Measurements from ENCODE around the gene NFE2L2. TPM values are rescaled to one million over a fixed set of nuclear protein-coding genes. Genes with fewer than 3 reads are reported as not detected.

NFE2L2 gene
- total RNA-seq, 1 donor from 2014 or later = 83.3 TPM

DNA sequence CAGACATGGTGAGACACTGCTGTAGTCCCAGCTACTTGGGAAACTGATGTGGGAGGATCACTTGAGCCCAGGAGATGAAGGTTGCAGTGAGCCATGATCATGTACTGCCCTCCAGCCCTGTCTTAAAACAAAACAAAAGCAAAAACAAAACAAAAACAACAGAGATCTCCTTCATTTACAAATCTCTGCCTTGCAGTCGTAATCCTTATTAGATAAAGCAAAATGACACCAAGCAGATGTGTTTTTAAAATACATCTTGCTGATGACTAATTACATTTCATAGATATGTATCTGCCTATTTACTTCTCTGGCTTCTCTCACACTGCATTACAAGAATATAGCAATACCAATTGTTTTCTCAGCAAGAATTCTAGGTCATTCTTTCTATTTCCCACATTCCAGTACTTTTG is 22.8 kb downstream of the NFE2L2 start:
- no peaks in the 10 kb centered on the region for H3K36me3 ChIP-seq (ENCODE audit: insufficient read depth, low read length)
- no peak overlapping the region for H2AFZ ChIP-seq (ENCODE audit: low read depth, low read length)
- Mint-ChIP-seq H3K36me3 (ENCODE audit: low read depth, unreplicated experiment) (peaks cover 3% of the 10 kb centered on the region), H3K9me3 (ENCODE audit: unreplicated experiment) (no peaks in the 10 kb centered on the region), H3K4me3 (ENCODE audit: unreplicated experiment) (peak overlapping the region; percentile 61), H3K27ac (ENCODE audit: unreplicated experiment) (peak overlapping the region; percentile 98), H3K27me3 (ENCODE audit: low read depth, unreplicated experiment) (no peaks in the 10 kb centered on the region), H3K4me1 (ENCODE audit: low read depth, unreplicated experiment) (peaks cover 82% of the 10 kb centered on the region)
- H3K4me1 ChIP-seq (ENCODE audit: insufficient read depth, low read length) = peaks cover 61% of the 10 kb centered on the region
- peak overlapping the region; percentile 81 for H3K4me2 ChIP-seq (ENCODE audit: low read length)
- no peaks in the 10 kb centered on the region for H3K27me3 ChIP-seq (ENCODE audit: insufficient read depth, low read length)
- DNase-seq (ENCODE audit: low read depth) = peak; percentile 45
- no peaks in the 10 kb centered on the region for H3K9me3 ChIP-seq (ENCODE audit: insufficient read depth, low read depth, low read length)
- H4K20me1 ChIP-seq (ENCODE audit: insufficient read depth, low read length) = peaks cover 74% of the 10 kb centered on the region
- no peak for FAIRE-seq
- peaks cover 99% of the 10 kb centered on the region for H3K79me2 ChIP-seq (ENCODE audit: insufficient read depth, low read length)
- H3K9ac ChIP-seq (ENCODE audit: low read length) = peak overlapping the region; percentile 78
- peak overlapping the region; percentile 34 for H3K4me3 ChIP-seq (ENCODE audit: insufficient read depth, low read depth, low read length)
- TF ChIP-seq, protein P1, sequence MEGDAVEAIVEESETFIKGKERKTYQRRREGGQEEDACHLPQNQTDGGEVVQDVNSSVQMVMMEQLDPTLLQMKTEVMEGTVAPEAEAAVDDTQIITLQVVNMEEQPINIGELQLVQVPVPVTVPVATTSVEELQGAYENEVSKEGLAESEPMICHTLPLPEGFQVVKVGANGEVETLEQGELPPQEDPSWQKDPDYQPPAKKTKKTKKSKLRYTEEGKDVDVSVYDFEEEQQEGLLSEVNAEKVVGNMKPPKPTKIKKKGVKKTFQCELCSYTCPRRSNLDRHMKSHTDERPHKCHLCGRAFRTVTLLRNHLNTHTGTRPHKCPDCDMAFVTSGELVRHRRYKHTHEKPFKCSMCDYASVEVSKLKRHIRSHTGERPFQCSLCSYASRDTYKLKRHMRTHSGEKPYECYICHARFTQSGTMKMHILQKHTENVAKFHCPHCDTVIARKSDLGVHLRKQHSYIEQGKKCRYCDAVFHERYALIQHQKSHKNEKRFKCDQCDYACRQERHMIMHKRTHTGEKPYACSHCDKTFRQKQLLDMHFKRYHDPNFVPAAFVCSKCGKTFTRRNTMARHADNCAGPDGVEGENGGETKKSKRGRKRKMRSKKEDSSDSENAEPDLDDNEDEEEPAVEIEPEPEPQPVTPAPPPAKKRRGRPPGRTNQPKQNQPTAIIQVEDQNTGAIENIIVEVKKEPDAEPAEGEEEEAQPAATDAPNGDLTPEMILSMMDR (IDR thresholded peaks at IDR 0.05; ENCODE audit: insufficient read depth, low read depth, low read length) = no peak
- TF ChIP-seq EZH2 (IDR thresholded peaks at IDR 0.05; ENCODE audit: insufficient read depth, low read length) = no peak
- peak overlapping the region; percentile 94 for H3K27ac ChIP-seq (ENCODE audit: low read depth, low read length)

DNA sequence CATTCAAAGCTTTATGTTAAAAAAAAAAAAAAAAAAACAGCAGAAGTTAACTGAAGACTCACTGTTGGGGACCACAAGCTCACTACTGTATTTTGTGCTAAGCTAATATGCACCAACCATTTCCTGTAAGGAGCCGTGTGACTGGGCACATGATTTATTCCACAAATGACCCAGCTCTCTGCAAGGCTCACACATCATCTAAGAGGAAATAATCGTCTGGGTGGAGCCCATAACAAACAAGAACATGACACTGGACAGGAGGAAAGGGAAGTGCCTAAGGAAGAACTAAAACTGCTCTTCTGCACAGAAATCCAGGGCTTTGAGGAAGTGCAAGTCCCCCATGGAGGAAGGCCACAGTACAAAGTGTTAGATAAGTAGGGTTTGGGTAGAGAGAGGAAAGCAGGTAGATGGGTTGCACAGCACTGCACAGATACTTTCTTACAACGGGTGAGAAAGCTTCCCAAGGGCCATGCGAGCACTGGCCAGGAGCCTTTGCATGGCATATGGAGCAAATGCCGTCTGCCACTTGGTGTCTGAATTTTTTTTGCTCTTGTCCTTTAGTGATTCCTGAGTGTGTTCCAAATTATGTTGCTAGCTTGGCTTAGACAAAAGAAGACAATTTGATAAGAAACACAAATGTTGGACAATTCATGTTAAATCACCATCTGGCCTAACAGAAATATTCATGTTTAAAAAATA is 24.4 kb downstream of the NFE2L2 start:
- H3K4me3 ChIP-seq (ENCODE audit: insufficient read depth, low read depth, low read length) = no peak overlapping the region
- Mint-ChIP-seq H3K9me3 (ENCODE audit: unreplicated experiment) (no peaks in the 10 kb centered on the region), H3K27me3 (ENCODE audit: low read depth, unreplicated experiment) (no peaks in the 10 kb centered on the region), H3K36me3 (ENCODE audit: low read depth, unreplicated experiment) (peaks cover 3% of the 10 kb centered on the region), H3K4me3 (ENCODE audit: unreplicated experiment) (peak overlapping the region; percentile 7), H3K27ac (ENCODE audit: unreplicated experiment) (peak overlapping the region; percentile 98), H3K4me1 (ENCODE audit: low read depth, unreplicated experiment) (peaks cover 71% of the 10 kb centered on the region)
- H3K9me3 ChIP-seq (ENCODE audit: insufficient read depth, low read depth, low read length) = no peaks in the 10 kb centered on the region
- no peaks in the 10 kb centered on the region for H3K36me3 ChIP-seq (ENCODE audit: insufficient read depth, low read length)
- DNase-seq (ENCODE audit: low read depth) (peak; percentile 48), FAIRE-seq (no peak)
- TF ChIP-seq EZH2 (IDR thresholded peaks at IDR 0.05; ENCODE audit: insufficient read depth, low read length) = no peak
- TF ChIP-seq, protein P1 (IDR thresholded peaks at IDR 0.05; ENCODE audit: insufficient read depth, low read depth, low read length) = no peak
- peak overlapping the region; percentile 94 for H3K27ac ChIP-seq (ENCODE audit: low read depth, low read length)
- no peak overlapping the region for H2AFZ ChIP-seq (ENCODE audit: low read depth, low read length)
- H3K4me2 ChIP-seq (ENCODE audit: low read length) = peak overlapping the region; percentile 24
- peak overlapping the region; percentile 30 for H3K9ac ChIP-seq (ENCODE audit: low read length)
- peaks cover 51% of the 10 kb centered on the region for H3K4me1 ChIP-seq (ENCODE audit: insufficient read depth, low read length)
- peaks cover 76% of the 10 kb centered on the region for H4K20me1 ChIP-seq (ENCODE audit: insufficient read depth, low read length)
- H3K27me3 ChIP-seq (ENCODE audit: insufficient read depth, low read length) = no peaks in the 10 kb centered on the region
- H3K79me2 ChIP-seq (ENCODE audit: insufficient read depth, low read length) = peaks cover 100% of the 10 kb centered on the region

DNA sequence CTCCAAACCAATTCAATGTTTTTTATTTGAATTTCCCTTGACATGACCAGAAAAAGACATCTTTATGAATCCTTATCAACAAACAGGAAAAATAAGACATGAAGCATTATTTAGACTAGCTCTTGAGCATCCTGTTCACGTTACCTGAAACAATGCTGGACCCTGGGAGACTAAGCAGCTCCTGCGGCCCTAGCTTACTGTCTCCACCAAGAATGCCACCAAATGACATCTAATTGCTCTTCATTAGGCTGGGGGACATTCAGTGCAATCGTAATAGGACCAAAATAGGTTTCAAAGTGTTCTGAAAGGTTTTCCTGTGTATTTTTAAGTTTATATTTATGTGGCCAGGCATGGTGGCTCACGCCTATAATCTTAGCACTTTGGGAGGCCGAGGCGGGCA is 25.5 kb downstream of the NFE2L2 start:
- no peak overlapping the region for H3K4me3 Mint-ChIP-seq (ENCODE audit: unreplicated experiment)
- no peaks in the 10 kb centered on the region for H3K27me3 ChIP-seq (ENCODE audit: insufficient read depth, low read length)
- H2AFZ ChIP-seq (ENCODE audit: low read depth, low read length) = no peak overlapping the region
- H3K27me3 Mint-ChIP-seq (ENCODE audit: low read depth, unreplicated experiment) = no peaks in the 10 kb centered on the region
- no peak overlapping the region for H3K9ac ChIP-seq (ENCODE audit: low read length)
- no peak overlapping the region for H3K27ac ChIP-seq (ENCODE audit: low read depth, low read length)
- peaks cover 80% of the 10 kb centered on the region for H4K20me1 ChIP-seq (ENCODE audit: insufficient read depth, low read length)
- peaks cover under 1% of the 10 kb centered on the region for H3K36me3 ChIP-seq (ENCODE audit: insufficient read depth, low read length)
- H3K4me2 ChIP-seq (ENCODE audit: low read length) = no peak overlapping the region
- TF ChIP-seq, protein P1 (IDR thresholded peaks at IDR 0.05; ENCODE audit: insufficient read depth, low read depth, low read length) = no peak
- TF ChIP-seq EZH2 (IDR thresholded peaks at IDR 0.05; ENCODE audit: insufficient read depth, low read length) = no peak
- H3K4me1 ChIP-seq (ENCODE audit: insufficient read depth, low read length) = peaks cover 44% of the 10 kb centered on the region
- H3K36me3 Mint-ChIP-seq (ENCODE audit: low read depth, unreplicated experiment) = peaks cover 1% of the 10 kb centered on the region
- H3K79me2 ChIP-seq (ENCODE audit: insufficient read depth, low read length) = peaks cover 100% of the 10 kb centered on the region
- FAIRE-seq (no peak), DNase-seq (ENCODE audit: low read depth) (no peak)
- no peaks in the 10 kb centered on the region for H3K9me3 ChIP-seq (ENCODE audit: insufficient read depth, low read depth, low read length)
- H3K27ac Mint-ChIP-seq (ENCODE audit: unreplicated experiment) = peak overlapping the region; percentile 98
- no peak overlapping the region for H3K4me3 ChIP-seq (ENCODE audit: insufficient read depth, low read depth, low read length)
- H3K4me1 Mint-ChIP-seq (ENCODE audit: low read depth, unreplicated experiment) = peaks cover 67% of the 10 kb centered on the region
- H3K9me3 Mint-ChIP-seq (ENCODE audit: unreplicated experiment) = no peaks in the 10 kb centered on the region

All from astrocyte (in vitro differentiated cells and primary cell).